ENCODE results near the gene DUSP7. TPM values are rescaled to one million over a fixed set of nuclear protein-coding genes. Genes with fewer than 3 reads are reported as not detected.
A peak's percentile ranks its signal among the peaks of the same experiment; 100 is the strongest.

Gene DUSP7
- total RNA-seq, 1 donor from 2014 or later = 59.9 TPM

DNA sequence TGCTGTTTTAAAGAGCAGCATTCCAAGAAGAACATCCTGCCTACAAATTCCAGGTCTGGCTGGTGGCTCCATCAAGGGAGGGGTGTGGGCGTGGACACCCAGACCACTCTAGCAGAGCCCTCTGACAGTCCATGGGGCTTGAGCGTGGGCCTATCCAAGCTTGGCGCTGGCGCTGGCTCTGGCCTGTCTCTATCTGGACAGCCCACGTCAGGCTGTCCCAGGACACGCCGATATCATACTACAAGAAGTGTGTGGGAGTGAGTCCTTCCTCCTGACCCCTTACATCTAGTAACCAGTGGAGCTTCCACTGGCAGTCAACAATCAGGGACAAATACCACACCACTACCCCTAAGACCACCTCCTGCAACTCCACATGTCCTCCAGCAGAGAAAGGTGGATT lies 17.1 kb upstream of the DUSP7 start:
- TF ChIP-seq, protein P1, sequence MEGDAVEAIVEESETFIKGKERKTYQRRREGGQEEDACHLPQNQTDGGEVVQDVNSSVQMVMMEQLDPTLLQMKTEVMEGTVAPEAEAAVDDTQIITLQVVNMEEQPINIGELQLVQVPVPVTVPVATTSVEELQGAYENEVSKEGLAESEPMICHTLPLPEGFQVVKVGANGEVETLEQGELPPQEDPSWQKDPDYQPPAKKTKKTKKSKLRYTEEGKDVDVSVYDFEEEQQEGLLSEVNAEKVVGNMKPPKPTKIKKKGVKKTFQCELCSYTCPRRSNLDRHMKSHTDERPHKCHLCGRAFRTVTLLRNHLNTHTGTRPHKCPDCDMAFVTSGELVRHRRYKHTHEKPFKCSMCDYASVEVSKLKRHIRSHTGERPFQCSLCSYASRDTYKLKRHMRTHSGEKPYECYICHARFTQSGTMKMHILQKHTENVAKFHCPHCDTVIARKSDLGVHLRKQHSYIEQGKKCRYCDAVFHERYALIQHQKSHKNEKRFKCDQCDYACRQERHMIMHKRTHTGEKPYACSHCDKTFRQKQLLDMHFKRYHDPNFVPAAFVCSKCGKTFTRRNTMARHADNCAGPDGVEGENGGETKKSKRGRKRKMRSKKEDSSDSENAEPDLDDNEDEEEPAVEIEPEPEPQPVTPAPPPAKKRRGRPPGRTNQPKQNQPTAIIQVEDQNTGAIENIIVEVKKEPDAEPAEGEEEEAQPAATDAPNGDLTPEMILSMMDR (IDR thresholded peaks at IDR 0.05) = no peak
- TF ChIP-seq POLR2A (IDR thresholded peaks at IDR 0.05) = no peak
- TF ChIP-seq POLR2AphosphoS5 (IDR thresholded peaks at IDR 0.05; ENCODE audit: insufficient read depth in 1 of 2, low read depth in 1 of 2) = no peak
- DNase-seq (ENCODE audit: extremely low spot score in 2 of 2) = no peak
- Histone ChIP-seq H3K4me3 (no peak overlapping the region), H3K27me3 (no peaks in the 10 kb centered on the region), H3K4me1 (peaks cover 54% of the 10 kb centered on the region), H3K27ac (no peak overlapping the region), H3K9me3 (no peaks in the 10 kb centered on the region), H3K36me3 (no peaks in the 10 kb centered on the region)
- intact Hi-C loops (cut with DNase I) = no loop called here

DNA sequence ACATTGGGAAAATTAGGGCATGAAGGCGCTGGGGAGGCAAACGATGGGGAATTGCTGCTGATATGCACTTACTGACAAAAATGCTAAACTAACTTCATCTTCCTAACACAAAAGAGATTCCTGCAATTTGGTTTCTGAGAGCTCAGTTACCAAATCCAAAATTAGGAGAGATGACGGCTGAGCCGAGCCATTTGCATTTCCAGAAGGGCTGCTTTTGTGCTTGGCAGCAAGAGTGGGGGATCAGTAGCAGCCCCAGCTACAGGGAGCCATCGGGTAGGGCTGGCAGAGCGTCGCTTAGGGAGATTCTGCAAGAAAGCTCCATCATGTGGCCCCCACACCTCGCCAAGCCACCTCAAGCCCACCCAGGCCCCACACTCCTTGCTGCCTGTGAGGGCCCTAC lies 16.1 kb upstream of the DUSP7 start:
- no peak overlapping the region for H3K4me3 ChIP-seq
- no peak for DNase-seq (ENCODE audit: extremely low spot score in 2 of 2)
- H3K4me1 ChIP-seq = peaks cover 57% of the 10 kb centered on the region
- H3K9me3 ChIP-seq = no peaks in the 10 kb centered on the region
- intact Hi-C loops (cut with DNase I) = no loop called here
- no peaks in the 10 kb centered on the region for H3K27me3 ChIP-seq
- TF ChIP-seq, protein P1 (IDR thresholded peaks at IDR 0.05) = no peak
- TF ChIP-seq POLR2AphosphoS5 (IDR thresholded peaks at IDR 0.05; ENCODE audit: insufficient read depth in 1 of 2, low read depth in 1 of 2) (no peak), POLR2A (IDR thresholded peaks at IDR 0.05) (no peak)
- no peak overlapping the region for H3K27ac ChIP-seq
- no peaks in the 10 kb centered on the region for H3K36me3 ChIP-seq

DNA sequence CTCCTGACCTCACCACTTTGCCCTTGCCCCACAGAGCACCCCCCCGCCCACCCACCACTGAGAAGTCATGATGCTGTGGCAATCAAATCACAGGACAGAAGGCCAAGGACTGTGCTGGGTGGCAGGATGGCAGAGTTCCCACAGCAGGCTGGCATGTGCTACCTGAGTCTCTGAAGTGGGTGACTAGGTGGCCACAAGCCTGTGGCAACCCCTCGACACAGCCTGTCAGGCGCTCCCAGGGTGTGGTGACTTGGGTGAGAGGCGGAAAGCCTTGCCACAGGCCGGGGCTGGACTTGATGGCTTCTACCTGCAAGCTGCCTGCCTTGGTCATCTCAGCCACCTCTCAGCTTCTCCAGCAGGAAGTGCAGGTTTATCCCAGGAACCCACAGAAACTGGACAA lies 15.6 kb upstream of the DUSP7 start:
- Histone ChIP-seq H3K4me1 (peaks cover 57% of the 10 kb centered on the region), H3K4me3 (no peak overlapping the region), H3K27ac (no peak overlapping the region), H3K9me3 (no peaks in the 10 kb centered on the region), H3K27me3 (no peaks in the 10 kb centered on the region), H3K36me3 (no peaks in the 10 kb centered on the region)
- TF ChIP-seq, protein P1 (IDR thresholded peaks at IDR 0.05) = no peak
- TF ChIP-seq POLR2A (IDR thresholded peaks at IDR 0.05) = no peak
- intact Hi-C loops (cut with DNase I) = no loop called here
- DNase-seq (ENCODE audit: extremely low spot score in 2 of 2) = no peak

DNA sequence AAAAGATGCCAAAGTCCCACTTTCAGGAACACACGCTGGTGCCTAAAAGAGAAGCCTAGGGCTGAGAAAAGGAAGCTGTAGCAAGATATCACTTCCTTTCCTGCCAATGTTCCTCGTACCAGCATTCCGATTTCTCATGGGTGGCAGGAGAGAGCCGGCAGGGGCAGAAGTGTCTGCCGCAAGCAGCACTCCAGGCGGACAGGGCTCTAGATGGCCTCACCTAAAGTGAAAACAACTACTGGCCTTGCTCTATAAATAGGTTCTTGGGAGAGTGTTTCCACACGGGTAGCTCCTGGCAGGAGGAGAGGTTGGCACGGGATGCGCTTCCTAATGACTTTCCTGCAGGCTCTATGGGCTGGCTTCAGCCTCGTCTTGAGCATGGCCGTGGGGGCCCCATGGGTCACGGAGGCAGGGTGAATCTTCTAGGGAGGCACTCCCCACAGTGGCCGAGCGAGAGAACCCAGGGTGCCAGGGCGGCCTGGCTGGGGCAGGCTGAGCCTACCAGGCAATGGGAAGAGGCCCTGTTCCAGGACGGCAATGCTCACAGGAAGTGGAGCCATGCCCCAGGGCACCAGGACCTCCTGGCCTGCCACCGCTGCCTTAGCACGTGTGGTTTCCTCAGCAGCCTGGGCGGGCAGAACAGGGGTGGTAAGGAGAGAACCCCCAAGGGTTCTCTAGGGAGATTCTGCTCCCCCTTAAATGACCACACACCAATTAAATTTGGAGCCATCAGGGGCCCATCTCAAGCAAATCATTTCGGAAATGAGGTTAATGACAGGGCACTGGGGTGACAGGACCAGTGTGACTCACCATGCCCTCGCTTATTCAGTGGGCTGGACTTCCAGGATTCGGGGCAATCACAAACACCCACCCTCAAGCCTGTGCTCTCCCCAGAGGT lies 14.6 kb upstream of the DUSP7 start:
- H3K36me3 ChIP-seq = no peaks in the 10 kb centered on the region
- H3K4me3 ChIP-seq = no peak overlapping the region
- no peak for DNase-seq (ENCODE audit: extremely low spot score in 2 of 2)
- H3K4me1 ChIP-seq = peaks cover 59% of the 10 kb centered on the region
- H3K27ac ChIP-seq = peak overlapping the region; percentile 57
- peak; percentile 41 to 50 for TF ChIP-seq POLR2AphosphoS5 (IDR thresholded peaks at IDR 0.05; ENCODE audit: insufficient read depth in 1 of 2, low read depth in 1 of 2)
- TF ChIP-seq, protein P1 (IDR thresholded peaks at IDR 0.05) = no peak
- H3K9me3 ChIP-seq = no peaks in the 10 kb centered on the region
- intact Hi-C loops (cut with DNase I) = no loop called here
- no peaks in the 10 kb centered on the region for H3K27me3 ChIP-seq

DNA sequence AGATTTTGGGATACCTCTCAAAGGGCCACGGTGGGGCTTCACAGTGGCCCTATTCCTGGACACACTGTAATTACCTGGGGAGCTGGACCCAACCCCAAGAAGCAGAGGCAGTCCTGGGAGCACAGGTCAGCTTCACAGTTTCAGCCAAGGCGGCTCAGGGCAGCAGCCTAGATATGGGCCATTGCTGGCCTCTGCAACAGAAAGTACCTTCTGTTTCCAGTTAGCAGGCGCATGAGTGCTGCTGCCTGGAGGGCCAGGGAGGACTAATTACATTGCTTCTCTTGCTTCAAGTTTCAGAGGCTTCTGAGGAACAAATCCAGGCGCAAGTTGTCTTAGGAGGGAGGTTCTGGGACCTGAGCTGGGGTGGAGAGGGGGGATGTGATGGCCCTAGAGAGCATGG lies 13.5 kb upstream of the DUSP7 start:
- H3K27me3 ChIP-seq = no peaks in the 10 kb centered on the region
- peaks cover 70% of the 10 kb centered on the region for H3K4me1 ChIP-seq
- intact Hi-C loops (cut with DNase I) = no loop called here
- no peak overlapping the region for H3K4me3 ChIP-seq
- peak overlapping the region; percentile 57 for H3K27ac ChIP-seq
- TF ChIP-seq POLR2A (IDR thresholded peaks at IDR 0.05) = no peak
- TF ChIP-seq POLR2AphosphoS5 (IDR thresholded peaks at IDR 0.05; ENCODE audit: insufficient read depth in 1 of 2, low read depth in 1 of 2) = no peak
- TF ChIP-seq, protein P1 (IDR thresholded peaks at IDR 0.05) = no peak
- H3K9me3 ChIP-seq = no peaks in the 10 kb centered on the region
- H3K36me3 ChIP-seq = no peaks in the 10 kb centered on the region
- DNase-seq (ENCODE audit: extremely low spot score in 2 of 2) = no peak
